Effector memory CD4-positive, alpha-beta T cell (primary cell): ENCODE results near the gene TEC.
"Not testable (repeated sequence)": the region's sequence is repeated elsewhere in the genome, so short reads cannot be mapped to it uniquely, and the experiment has no call there.

Experiments used
- DNase-seq, 3 donors: peaks; one replicate each; pipeline ENCODE4 v3.0.0-alpha.2; 2020
- H3K27ac ChIP-seq: 2 replicates; pipeline ENCODE4 v1.7.0; 2013; ENCODE audit warnings: mild to moderate bottlenecking, low read length, moderate library complexity; ENCODE audit not compliant: insufficient read depth, poor library complexity, severe bottlenecking
- H3K27me3 ChIP-seq: replicated peaks from 2 replicates; pipeline ENCODE4 v1.7.0; 2013; ENCODE audit warnings: mild to moderate bottlenecking, low read length; ENCODE audit not compliant: insufficient read depth, control insufficient read depth, poor library complexity, severe bottlenecking
- H3K36me3 ChIP-seq: 2 replicates; pipeline ENCODE4 v1.7.0; 2013; ENCODE audit warnings: mild to moderate bottlenecking, low read length, moderate library complexity; ENCODE audit not compliant: control insufficient read depth, insufficient read depth
- H3K4me1 ChIP-seq: 2 replicates; pipeline ENCODE4 v1.7.0; 2013; ENCODE audit warnings: low read length, mild to moderate bottlenecking; ENCODE audit not compliant: control insufficient read depth, insufficient read depth, poor library complexity, severe bottlenecking
- H3K4me3 ChIP-seq: 2 replicates; pipeline ENCODE4 v1.7.0; 2013; ENCODE audit warnings: low read length, low read depth, mild to moderate bottlenecking; ENCODE audit not compliant: insufficient read depth, poor library complexity, severe bottlenecking
- H3K9me3 ChIP-seq: 2 replicates; pipeline ENCODE4 v1.7.0; 2013; ENCODE audit warnings: mild to moderate bottlenecking, low read length, moderate library complexity; ENCODE audit not compliant: control insufficient read depth

The TEC gene

DNA sequence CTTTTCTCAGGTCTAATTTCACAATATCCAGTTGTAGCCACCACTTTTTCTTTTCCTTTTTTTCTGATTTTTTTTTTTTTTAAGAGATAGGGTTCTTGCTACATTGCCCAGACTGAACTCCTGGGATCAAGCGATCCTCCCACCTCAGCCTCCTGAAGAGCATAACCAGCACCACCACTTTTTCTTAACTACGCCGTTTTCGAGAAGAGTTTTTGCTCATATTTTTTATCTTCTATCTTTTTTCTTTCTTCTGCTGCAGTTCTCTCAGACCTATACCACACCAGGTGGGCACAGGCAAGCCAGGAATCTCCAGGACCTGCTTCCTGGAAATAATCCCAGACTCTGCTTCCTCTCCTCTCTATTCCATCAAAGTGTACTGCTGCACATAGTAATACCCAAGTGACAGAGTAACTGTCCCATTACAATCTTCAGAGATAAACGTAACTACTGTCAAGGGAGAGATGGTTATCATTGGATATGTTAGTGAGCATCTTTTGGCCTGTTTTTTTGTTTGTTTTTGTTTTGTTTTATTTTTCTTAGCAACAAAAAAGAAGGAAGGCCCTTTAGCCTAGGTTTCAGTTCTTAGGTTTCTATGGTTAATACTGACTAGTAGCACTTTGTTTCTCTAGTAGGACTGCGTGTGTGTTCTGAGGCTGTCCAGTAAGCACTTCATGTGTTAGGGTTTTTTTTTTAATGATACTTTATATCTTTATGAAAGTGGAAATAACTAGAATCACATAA, 76.4 kb downstream of the TEC start:
- H3K27me3 ChIP-seq: no peaks in the 10 kb centered on the region
- no peak overlapping the region for H3K27ac ChIP-seq
- no peaks in the 10 kb centered on the region for H3K9me3 ChIP-seq
- DNase-seq: no peak
- no peaks in the 10 kb centered on the region for H3K4me1 ChIP-seq
- no peak overlapping the region for H3K4me3 ChIP-seq
- H3K36me3 ChIP-seq: no peaks in the 10 kb centered on the region

DNA sequence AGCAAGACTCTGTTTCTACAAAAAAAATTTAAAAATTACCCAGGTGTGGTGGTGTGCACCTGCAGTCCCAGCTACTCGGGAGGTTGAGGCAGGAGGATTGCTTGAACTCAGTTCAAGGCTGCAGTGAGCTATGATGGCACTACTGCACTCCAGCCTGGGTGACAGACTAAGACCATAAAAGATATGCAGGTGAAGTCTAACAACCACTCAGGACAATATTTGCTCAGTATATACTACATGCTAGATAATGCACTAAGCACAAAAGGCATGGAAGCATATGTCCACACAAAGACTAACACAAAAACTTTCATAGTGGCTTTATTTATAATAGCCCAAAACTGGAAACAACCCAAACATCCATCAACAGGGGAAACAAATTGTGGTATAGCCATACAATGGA, 77.9 kb downstream of the TEC start:
- Histone ChIP-seq H3K4me3 (no peak overlapping the region), H3K27me3 (no peaks in the 10 kb centered on the region), H3K36me3 (no peaks in the 10 kb centered on the region), H3K4me1 (no peaks in the 10 kb centered on the region), H3K27ac (no peak overlapping the region), H3K9me3 (no peaks in the 10 kb centered on the region)
- no peak for DNase-seq

DNA sequence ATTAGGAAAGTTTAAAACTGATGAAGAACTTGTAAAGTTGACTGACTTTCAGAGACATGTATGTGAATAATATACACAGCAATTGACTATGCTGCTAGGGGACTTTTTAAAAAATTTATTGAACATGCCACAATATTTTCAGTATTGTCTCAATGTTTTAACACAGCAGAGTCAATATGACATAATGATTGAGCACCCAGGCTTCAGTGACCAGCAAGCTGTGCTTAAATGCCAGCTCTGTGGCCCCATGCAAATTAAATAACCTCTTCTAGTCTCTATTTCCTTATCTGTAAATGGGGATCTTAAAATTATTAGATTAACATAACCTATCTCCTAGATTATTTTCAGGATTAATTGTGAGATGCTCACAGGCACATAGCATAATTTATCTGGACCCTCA, 78.8 kb downstream of the TEC start:
- no peak for DNase-seq
- no peak overlapping the region for H3K4me3 ChIP-seq
- no peaks in the 10 kb centered on the region for H3K27me3 ChIP-seq
- H3K4me1 ChIP-seq: no peaks in the 10 kb centered on the region
- no peaks in the 10 kb centered on the region for H3K36me3 ChIP-seq
- no peak overlapping the region for H3K27ac ChIP-seq
- H3K9me3 ChIP-seq: no peaks in the 10 kb centered on the region

DNA sequence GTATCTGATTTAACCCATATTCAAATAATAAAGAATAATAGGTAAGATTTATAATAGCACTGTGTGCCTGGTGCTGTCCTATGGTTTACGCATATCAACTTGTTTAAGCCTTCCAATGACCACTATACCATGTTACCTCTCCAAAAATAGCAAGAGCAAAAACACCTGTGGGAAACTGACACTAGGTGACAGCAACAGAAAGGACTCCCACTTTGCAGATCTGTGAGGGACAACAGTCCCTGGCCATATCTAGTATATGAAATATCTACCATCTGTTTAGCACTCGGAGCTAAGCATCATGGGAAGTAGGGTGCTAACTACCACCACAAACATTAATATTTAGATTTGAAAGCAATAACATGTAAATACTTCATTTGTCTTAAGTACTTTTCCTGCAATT, 79.9 kb downstream of the TEC start:
- no peak for DNase-seq
- H3K4me1 ChIP-seq: no peaks in the 10 kb centered on the region
- H3K4me3 ChIP-seq: no peak overlapping the region
- H3K27ac ChIP-seq: no peak overlapping the region
- H3K9me3 ChIP-seq: no peaks in the 10 kb centered on the region
- H3K27me3 ChIP-seq: no peaks in the 10 kb centered on the region
- no peaks in the 10 kb centered on the region for H3K36me3 ChIP-seq

DNA sequence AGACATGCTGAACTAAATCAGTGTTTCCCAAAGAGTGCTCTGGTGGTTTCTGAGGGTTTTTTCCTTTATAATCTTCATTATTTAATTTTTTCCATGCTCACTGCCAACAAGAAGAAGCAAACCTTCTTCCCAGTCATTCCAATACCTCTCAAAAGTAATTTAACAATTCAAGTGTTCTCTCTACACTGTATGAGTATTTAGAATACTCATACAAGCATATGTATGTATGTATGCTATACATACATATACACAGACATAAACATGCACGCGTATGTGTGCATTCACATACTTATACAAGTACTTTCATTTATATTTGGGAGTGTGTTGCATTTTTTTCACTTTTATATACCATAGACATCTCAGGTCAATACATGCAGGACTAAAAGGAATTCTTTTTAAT, 81.2 kb downstream of the TEC start:
- Histone ChIP-seq H3K36me3 (no peaks in the 10 kb centered on the region), H3K4me1 (no peaks in the 10 kb centered on the region), H3K27me3 (no peaks in the 10 kb centered on the region), H3K4me3 (no peak overlapping the region), H3K9me3 (no peaks in the 10 kb centered on the region), H3K27ac (no peak overlapping the region)
- no peak for DNase-seq

DNA sequence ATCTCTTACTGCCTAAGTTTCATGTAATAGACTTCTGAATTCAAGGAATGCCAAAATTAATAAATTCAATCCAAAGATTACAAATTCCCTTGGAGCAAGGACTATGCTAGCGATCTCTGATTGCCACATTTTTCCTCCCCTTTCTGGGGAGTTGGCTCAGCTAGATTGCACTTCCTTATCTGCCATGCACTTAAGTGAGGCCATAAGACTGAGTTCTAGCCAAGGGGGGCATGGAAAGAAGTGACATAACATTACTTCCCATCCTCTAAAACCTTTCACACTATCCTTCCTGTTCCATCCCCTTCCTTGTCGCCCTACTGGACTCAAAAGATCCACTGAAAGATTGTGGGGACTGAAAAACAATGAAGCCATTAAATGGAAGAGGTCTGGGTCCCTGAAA, 81.8 kb downstream of the TEC start:
- Histone ChIP-seq H3K9me3 (no peaks in the 10 kb centered on the region), H3K27me3 (no peaks in the 10 kb centered on the region), H3K4me3 (no peak overlapping the region), H3K36me3 (no peaks in the 10 kb centered on the region), H3K27ac (no peak overlapping the region), H3K4me1 (no peaks in the 10 kb centered on the region)
- DNase-seq: no peak

DNA sequence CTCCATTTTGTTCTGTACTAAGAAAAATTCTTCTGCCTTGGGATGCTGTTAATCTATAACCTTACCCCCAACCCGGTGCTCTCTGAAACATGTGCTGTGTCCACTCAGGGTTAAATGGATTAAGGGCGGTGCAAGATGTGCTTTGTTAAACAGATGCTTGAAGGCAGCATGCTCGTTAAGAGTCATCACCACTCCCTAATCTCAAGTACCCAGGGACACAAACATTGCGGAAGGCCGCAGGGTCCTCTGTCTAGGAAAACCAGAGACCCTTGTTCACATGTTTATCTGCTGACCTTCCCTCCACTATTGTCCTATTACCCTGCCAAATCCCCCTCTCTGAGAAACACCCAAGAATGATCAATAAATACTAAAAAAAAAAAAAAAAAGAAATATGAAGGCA, 82.6 kb downstream of the TEC start:
- H3K36me3 ChIP-seq, H3K27me3 ChIP-seq, H3K4me1 ChIP-seq, H3K9me3 ChIP-seq, H3K27ac ChIP-seq, H3K4me3 ChIP-seq, DNase-seq: not testable (repeated sequence)

- H3K9me3 ChIP-seq, H3K4me1 ChIP-seq, H3K36me3 ChIP-seq, DNase-seq, H3K27me3 ChIP-seq, H3K4me3 ChIP-seq, H3K27ac ChIP-seq: not testable (repeated sequence)
These were observed 83.2 kb downstream of the TEC start for GRCh38 chr4:48186394-48186793.

- Histone ChIP-seq H3K9me3 (no peaks in the 10 kb centered on the region), H3K4me3 (no peak overlapping the region), H3K4me1 (no peaks in the 10 kb centered on the region), H3K27ac (no peak overlapping the region), H3K36me3 (no peaks in the 10 kb centered on the region), H3K27me3 (no peaks in the 10 kb centered on the region)
- DNase-seq: no peak
These were observed 84.8 kb downstream of the TEC start for GRCh38 chr4:48184882-48185281.

DNA sequence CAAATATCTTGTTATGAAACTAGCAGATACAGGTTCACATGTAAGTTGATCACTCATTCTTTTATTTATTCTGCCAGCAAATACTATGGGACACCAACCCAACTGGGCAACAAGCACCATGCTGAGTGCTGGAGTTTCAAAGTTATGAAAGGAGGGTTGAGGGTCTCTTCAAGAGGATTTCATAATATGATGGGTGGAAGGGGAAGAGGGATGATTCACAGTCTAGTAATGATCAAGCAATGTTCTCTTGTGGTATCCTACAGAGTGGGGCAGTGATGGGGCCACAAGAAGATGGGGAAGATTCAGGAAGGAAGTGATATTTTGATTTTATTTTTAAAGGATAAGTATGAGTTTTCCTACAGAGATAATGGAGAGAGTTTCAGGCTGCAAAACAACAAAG, 89.4 kb downstream of the TEC start:
- H3K27ac ChIP-seq: no peak overlapping the region
- H3K4me1 ChIP-seq: no peaks in the 10 kb centered on the region
- DNase-seq: no peak
- H3K36me3 ChIP-seq: no peaks in the 10 kb centered on the region
- H3K4me3 ChIP-seq: no peak overlapping the region
- H3K9me3 ChIP-seq: no peaks in the 10 kb centered on the region
- no peaks in the 10 kb centered on the region for H3K27me3 ChIP-seq
